GM15510 (cell line): ENCODE data around the gene GLRA1.

Experiments
- POLR2A ChIP-seq: IDR thresholded peaks from 3 replicates; pipeline ENCODE4 v1.6.1; 2011; ENCODE audit warnings: borderline replicate concordance; ENCODE audit not compliant: insufficient read length; ENCODE audit errors: extremely low read depth

GLRA1 gene

GRCh38 chr5:151870271-151870670, 54.4 kb downstream of the GLRA1 start:
- TF ChIP-seq POLR2A: no peak

- no peak for TF ChIP-seq POLR2A
Observed at GRCh38 chr5:151869843-151870242, 54.8 kb downstream of the GLRA1 start.

GRCh38 chr5:151868451-151868850, 56.2 kb downstream of the GLRA1 start:
- TF ChIP-seq POLR2A: no peak

- no peak for TF ChIP-seq POLR2A
Observed at GRCh38 chr5:151864061-151864748, 60.4 kb downstream of the GLRA1 start.

GRCh38 chr5:151863566-151863965, 61.1 kb downstream of the GLRA1 start:
- no peak for TF ChIP-seq POLR2A

GRCh38 chr5:151862811-151863472, 61.7 kb downstream of the GLRA1 start:
- no peak for TF ChIP-seq POLR2A

GRCh38 chr5:151856861-151857260, 67.8 kb downstream of the GLRA1 start:
- TF ChIP-seq POLR2A: no peak

- TF ChIP-seq POLR2A: no peak
Observed at GRCh38 chr5:151855701-151856100, 69.0 kb downstream of the GLRA1 start.

GRCh38 chr5:151847871-151848270, 76.8 kb downstream of the GLRA1 start:
- no peak for TF ChIP-seq POLR2A

- TF ChIP-seq POLR2A: no peak
Observed at GRCh38 chr5:151846765-151847164, 77.9 kb downstream of the GLRA1 start.

GRCh38 chr5:151829370-151829769, 95.3 kb downstream of the GLRA1 start:
- no peak for TF ChIP-seq POLR2A

- TF ChIP-seq POLR2A: no peak
Observed at GRCh38 chr5:151825445-151825844, 99.2 kb downstream of the GLRA1 start.

GRCh38 chr5:151822141-151822540, 102.5 kb downstream of the GLRA1 start:
- no peak for TF ChIP-seq POLR2A

- TF ChIP-seq POLR2A: no peak
Observed at GRCh38 chr5:151820903-151821302, 103.7 kb downstream of the GLRA1 start.

- TF ChIP-seq POLR2A: no peak
Observed at GRCh38 chr5:151820271-151820670, 104.4 kb downstream of the GLRA1 start.

- no peak for TF ChIP-seq POLR2A
Observed at GRCh38 chr5:151819830-151820229, 104.8 kb downstream of the GLRA1 start.

GRCh38 chr5:151815051-151815450, 109.6 kb downstream of the GLRA1 start:
- no peak for TF ChIP-seq POLR2A

- TF ChIP-seq POLR2A: no peak
Observed at GRCh38 chr5:151812757-151813309, 111.8 kb downstream of the GLRA1 start.
